NCI-H345 (cell line): Measurements from ENCODE around the gene EPS8L3.
A peak's percentile ranks its signal among the peaks of the same experiment; 100 is the strongest.
"Not testable (repeated sequence)": the region's sequence is repeated elsewhere in the genome, so short reads cannot be mapped to it uniquely, and the experiment has no call there.

Source experiments
- DNase-seq: peaks from one replicate; lab custom pipeline; 2025; lab: John Stamatoyannopoulos, UW

The EPS8L3 gene

DNA sequence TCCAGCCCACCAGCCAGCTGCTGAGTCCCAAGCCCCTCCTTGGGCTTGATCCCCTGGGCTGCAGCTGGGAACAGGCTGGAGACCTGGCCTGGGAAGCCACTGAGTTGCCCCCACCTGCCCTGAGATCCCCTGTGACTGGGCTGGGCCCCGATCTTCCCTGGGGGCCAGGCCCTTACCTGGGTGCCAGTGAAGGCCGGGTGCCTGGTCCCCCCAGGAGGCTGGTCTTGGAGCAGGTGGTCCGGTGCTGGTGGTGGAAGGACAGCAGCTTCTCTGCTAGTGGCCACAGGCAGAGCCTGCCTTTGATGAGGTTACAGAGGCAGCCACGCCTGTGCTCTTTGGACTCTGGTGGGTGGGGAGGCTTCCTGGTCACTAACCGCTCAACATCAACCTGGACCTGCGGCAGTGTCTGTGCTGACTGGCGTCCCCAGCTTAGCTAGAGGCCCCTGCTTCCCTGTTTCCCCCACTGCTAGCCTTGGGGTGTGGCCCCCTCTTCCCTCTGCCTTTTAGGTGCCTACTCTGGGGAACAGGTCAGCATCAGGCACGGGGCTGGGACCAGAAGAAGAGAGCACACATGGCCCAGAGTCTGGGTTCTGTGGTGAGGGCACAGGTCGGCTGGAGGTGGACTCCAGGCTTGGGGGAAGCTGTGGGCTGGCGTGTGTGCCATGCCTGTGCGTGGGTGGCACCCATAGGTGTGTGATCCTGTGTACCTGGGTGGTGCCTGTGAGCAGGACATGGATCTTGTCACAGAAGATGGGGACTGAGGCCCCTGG is at the start of gene EPS8L3:
Gene EPS8L3 (minus strand): TSS at position 278 of the 770 bp plus-strand sequence. CDS start 2,174 bp downstream, outside the sequence.
- DNase-seq: no peak

DNA sequence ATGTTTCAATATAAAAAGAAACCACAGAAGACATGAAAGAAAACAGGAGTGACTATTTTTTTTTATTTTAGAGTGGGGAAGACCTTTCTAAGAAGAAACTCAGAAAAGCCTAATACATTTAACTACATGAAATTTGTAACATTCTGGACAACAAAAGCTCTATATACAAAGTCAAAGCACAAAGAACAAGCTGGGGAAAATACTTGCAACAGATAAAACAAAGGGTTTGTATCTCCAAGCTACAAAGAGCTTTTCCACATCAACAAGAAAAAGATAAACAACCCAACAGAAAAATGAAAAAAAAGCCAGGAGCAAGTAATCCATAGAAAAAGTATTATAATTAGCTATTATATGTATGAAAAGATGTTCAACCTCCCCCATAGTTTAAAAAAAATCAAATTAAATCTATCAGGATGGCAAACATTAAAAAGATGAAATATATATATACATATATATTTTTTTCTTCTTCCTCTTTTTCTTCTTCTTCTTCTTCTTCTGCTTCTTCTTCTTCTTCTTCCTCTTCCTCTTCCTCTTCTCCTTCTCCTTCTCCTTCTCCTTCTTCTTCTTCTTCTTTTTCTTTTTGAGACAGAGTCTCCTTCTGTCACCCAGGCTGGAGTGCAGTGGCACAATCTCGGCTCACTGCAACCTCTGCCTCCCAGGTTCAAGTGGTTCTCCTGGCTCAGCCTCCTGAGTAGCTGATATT is 49.1 kb upstream of the EPS8L3 start:
- DNase-seq: no peak

- DNase-seq: no peak
Measured at GRCh38 chr1:109808703-109809102, 45.0 kb upstream of the EPS8L3 start.

- DNase-seq: no peak
Measured at GRCh38 chr1:109807822-109808680, 44.3 kb upstream of the EPS8L3 start.

GRCh38 chr1:109807402-109807801 is 43.7 kb upstream of the EPS8L3 start:
- DNase-seq: no peak

DNA sequence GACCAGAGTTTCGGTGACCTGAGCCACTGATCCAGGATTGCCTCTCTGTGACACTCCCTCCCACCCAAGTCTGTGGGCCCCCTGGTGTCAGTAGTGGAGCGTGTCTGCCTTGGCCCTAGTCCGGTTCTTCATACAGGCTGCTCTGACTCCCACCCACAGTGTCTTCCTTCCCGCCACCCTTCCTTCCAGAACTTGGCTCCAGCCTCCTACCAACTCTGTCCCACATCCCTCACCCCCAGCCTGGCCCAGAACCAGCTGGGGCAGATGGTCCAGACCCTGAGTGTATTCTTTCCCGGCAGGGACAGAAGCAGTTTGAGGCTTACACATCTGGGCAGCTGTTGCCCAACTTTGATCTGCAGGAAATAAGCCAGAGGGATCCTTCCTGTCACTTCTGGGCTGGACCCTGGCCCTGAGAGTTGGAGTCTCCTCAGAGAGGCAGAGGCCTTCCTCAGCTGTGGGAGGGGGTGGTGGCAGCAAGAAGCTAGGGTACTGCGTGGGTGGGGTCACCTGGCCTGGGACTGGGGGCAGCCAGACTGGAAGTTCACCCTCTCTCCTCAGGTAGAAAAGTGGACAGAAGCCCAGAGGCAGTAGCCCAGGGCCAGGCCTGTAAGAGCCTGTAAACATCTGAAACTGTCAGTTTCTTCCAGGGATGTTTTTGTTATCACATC is 43.1 kb upstream of the EPS8L3 start:
- DNase-seq: no peak

DNA sequence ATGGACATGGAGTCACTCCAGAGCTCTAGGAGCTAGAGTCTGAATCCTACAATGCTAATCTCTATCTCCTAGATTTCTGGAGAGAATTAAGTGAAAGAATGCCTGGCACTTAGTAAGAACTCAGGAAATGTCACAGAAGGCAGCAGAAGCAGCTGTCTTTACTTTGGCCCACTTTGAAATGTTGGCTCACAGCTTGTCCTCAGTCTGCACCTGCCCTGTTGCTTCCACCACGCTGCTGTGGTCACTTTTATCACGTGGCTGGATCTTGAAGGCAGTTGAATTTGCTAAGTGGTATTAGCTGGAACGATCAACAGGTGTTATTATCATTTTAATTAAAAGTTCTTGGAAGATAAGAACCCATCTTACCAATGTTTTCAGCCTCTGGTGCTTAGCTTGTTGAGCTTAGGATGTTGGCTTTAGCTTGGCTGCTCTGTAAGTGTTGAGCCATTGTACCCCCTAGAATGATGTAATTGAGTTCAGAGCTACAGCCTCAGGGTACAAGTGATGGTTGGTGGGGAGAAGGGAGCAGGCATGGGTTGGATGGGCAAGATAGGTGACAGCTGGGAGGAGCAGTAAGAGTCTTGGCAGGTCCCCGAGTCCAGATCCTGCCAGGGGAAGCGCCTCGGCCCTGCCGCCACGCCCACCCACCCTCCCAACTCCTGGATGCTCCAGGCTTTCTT is 41.9 kb upstream of the EPS8L3 start:
- no peak for DNase-seq

GRCh38 chr1:109804660-109805059 is 40.9 kb upstream of the EPS8L3 start:
- DNase-seq: no peak

- no peak for DNase-seq
Measured at GRCh38 chr1:109803901-109804331, 40.2 kb upstream of the EPS8L3 start.

DNA sequence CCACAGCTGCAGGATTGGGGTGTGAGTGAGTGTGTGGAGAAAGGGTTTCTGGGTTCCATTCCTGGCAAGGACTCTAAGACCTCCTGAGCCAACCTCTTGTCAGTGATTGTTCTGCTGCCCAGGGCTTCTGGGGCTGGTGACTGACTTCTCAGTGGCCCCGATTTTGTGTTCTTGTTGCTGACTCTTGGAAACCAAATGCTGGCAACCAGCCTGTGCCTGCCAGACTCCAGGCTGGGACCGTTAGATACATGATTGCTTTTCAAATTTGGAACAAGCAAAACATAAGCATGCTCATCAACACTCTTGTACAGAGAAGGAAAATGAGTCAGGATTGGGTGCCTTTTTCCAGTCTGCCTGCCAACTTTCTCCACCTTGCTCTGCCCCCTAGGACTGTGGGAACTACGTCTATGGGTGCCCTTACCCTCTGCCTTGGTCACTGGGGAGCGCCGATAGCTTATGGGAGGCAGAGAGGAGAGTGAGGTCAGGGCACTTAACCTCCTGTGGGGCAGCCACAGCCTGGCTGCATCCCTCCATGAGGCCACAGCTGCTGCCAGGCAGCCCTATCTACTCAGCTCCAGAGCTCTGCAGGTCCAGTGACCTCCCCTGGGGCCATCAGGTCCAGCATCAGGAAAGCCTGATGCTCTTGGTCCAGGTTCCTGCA is 39.3 kb upstream of the EPS8L3 start:
- no peak for DNase-seq

GRCh38 chr1:109802136-109802900 is 38.6 kb upstream of the EPS8L3 start:
- no peak for DNase-seq

DNA sequence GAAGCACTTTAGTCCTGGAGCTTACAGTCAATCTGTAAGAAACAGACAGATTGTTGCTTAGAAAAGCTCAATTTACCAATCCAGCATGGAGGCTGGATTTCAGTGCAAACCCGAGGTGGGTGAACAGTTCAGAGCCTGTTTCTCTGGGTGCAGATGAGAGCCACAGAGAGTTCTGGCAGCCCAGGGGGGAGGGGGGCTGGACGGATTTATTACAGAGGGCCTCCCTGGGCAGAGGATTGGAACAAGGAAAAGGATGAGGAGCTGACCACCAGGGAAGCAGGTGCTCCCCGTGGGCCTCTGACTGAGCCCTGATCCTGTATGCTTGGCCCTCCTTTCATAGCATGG is 38.0 kb upstream of the EPS8L3 start:
- no peak for DNase-seq

GRCh38 chr1:109800291-109800690 is 36.6 kb upstream of the EPS8L3 start:
- no peak for DNase-seq

DNA sequence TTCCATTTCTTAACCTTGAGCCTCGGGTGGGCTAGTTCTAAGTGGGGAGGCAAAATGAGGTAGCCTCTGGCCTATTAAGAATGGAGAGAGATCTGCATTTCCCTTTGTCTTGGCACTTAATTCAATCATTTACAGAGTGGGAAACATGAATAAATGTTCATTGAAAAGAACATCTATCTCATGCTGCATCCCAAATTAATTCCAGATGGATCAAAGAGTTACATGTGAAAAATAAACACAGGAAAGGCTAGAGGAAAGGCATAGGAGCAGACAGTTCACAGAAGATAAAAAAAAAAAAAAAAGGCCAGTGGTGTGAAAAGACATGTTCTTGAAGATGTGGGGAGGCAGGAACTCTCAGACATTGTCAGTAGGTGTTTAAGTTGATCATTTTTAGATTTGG is 35.7 kb upstream of the EPS8L3 start:
- DNase-seq: no peak

DNA sequence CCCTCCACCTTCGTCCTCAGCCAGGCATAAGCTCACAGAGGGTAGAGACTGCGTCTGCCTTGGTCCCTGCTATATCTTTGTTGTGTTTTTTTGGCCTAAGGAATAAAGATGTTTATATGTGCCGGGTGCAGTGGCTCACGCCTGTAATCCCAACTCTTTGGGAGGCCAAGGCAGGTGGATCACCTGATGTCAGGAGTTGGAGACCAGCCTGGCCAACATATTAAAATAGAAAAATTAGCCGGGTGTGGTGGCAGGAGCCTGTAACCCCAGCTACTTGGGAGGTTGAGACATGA is 33.5 kb upstream of the EPS8L3 start:
- not testable (repeated sequence) for DNase-seq

DNA sequence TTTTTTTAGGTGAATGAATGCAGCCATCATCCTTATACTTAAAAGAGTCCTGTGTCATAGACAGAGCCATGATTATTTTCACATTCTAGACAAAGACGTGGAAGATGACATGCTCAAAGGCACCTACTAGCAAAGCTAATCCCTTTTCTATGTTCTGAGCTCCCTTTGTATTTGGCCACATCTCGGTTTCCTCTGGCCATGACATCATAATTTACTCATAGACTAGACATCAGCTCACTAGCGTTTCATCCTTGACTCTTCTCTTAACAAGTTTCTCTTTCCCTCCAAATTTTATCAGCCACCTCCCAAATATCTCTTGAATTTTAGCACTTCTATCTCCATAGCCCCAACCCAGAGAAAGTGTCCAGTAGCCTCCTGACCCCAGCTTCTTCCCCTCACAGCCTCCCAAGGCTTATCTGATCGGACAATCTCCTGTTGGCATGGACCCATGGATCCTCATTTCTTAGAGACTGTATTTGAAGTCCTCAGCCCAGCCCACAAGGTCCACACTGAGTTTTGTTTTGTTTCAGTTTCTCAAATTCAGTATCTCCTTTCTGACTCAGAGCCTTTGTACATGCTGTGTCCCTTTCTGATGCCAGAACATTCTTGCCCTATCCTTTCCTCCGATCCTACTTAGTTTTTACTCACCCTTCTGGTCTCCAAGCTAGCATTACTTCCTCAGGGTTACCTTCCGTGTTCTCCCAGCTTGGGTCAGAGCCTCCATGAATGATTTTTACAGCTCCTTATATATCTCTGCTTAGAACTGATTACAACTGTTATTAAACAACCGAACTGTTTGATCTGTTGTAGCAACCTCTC is 33.0 kb upstream of the EPS8L3 start:
- no peak for DNase-seq

DNA sequence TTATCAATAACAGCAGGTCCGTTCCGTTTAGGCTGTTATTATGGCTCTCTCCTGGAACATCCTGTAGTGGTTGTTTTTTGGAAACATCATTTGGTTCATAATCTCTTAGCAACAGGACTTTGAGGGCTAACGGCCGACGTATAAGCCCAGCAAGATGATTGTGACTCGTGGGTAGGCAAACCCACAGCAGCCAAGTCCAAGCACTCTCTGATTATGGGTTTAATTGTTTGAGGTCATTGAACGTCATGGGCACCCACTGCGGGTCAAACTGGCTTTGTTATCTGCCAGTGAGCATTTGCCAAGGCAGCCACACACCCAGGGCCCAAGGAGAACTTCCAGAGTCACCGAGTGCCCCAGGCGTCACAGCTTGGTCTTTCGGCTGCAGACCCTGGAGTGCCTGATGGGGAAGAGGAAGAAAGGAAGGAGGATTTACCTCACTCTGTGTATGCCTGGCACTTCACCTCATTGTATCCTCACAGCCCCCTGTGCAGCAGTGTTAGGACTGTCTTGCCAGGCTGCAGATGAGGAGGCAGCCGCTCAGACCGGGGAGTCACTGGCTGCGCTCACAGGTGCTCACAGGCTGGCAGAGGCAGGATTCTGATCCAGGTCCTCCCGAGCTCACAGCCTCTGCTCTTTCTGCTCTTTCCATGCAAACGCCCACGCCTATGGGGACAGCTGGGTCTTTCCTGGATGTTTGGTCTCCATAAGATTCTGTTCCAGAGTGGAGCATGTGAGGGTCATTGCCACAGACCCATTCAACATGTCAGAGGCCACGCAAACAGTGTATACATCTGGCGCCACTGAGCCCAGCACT is 30.8 kb upstream of the EPS8L3 start:
- DNase-seq: no peak

DNA sequence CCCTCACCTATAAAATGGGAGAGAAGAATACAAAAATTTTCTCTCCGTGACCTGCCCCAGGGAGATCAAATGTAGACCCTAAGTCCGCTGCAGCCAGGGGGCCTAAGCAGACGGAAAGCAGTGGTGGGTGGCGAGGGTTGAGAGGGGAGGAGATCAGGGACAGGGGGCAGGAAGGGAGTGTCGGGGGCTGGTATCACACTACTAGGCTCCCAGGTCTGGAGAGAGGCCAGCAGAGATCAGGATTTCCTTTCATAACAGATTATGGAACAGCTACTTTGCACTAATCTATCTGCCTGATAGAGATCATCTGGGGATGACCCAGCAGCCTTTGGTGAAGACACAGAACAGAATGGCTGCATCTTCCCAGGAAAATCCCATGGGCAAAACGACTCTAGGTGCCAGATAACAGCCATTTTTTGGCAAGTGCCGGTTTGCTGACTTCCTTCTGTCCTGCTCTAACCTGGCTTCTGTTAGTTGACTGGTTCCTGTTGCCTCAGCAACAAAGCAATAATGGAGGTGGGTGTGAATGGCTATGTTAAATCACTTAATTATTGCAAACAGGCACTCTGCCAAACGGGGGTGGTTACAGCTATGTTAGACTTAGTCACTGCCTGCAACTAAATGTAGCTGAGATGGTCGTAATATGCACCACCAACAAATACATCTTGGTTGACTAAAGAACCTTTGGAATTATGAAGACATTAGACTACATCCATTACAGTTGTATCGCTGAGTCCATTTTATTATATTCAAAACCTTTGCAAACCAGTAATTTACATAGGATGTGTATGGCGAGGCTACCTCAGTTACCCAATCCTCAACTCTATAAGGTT is 30.0 kb upstream of the EPS8L3 start:
- DNase-seq: peak; percentile 73
